ENCODE measurements around the gene NOL8. TPM values are rescaled to one million over a fixed set of nuclear protein-coding genes. Genes with fewer than 3 reads are reported as not detected.

NOL8 gene
- total RNA-seq, 1 donor from 2014 or later: 40.1 TPM

GRCh38 chr9:92341578-92341977 is 16.4 kb upstream of the NOL8 start:
- no peak for TF ChIP-seq CTCF (conservative IDR thresholded peaks at IDR 0.05)
- no peaks in the 10 kb centered on the region for H3K9me3 Mint-ChIP-seq
- no peak overlapping the region for H3K4me3 Mint-ChIP-seq
- DNase-seq (ENCODE audit: low read depth, low spot score): no peak
- H3K27me3 Mint-ChIP-seq (ENCODE audit: low read depth): no peaks in the 10 kb centered on the region
- H3K36me3 Mint-ChIP-seq (ENCODE audit: low read depth): peaks cover 7% of the 10 kb centered on the region
- no peak overlapping the region for H3K27ac Mint-ChIP-seq (ENCODE audit: unreplicated experiment)
- H3K4me1 Mint-ChIP-seq: no peaks in the 10 kb centered on the region

GRCh38 chr9:92333282-92333634 is 8.1 kb upstream of the NOL8 start:
- H3K9me3 Mint-ChIP-seq: no peaks in the 10 kb centered on the region
- no peak overlapping the region for H3K27ac Mint-ChIP-seq (ENCODE audit: unreplicated experiment)
- no peak for DNase-seq (ENCODE audit: low read depth, low spot score)
- TF ChIP-seq CTCF (conservative IDR thresholded peaks at IDR 0.05): no peak
- H3K4me1 Mint-ChIP-seq: no peaks in the 10 kb centered on the region
- H3K27me3 Mint-ChIP-seq (ENCODE audit: low read depth): no peaks in the 10 kb centered on the region
- H3K36me3 Mint-ChIP-seq (ENCODE audit: low read depth): no peaks in the 10 kb centered on the region
- H3K4me3 Mint-ChIP-seq: no peak overlapping the region

- Mint-ChIP-seq H3K27me3 (ENCODE audit: low read depth) (no peaks in the 10 kb centered on the region), H3K27ac (ENCODE audit: unreplicated experiment) (no peak overlapping the region), H3K4me3 (no peak overlapping the region), H3K4me1 (no peaks in the 10 kb centered on the region), H3K9me3 (no peaks in the 10 kb centered on the region), H3K36me3 (ENCODE audit: low read depth) (no peaks in the 10 kb centered on the region)
- TF ChIP-seq CTCF (conservative IDR thresholded peaks at IDR 0.05): no peak
- no peak for DNase-seq (ENCODE audit: low read depth, low spot score)
Observed at GRCh38 chr9:92332577-92333281, 7.6 kb upstream of the NOL8 start.

- peaks cover 30% of the 10 kb centered on the region for H3K4me1 Mint-ChIP-seq
- H3K27ac Mint-ChIP-seq (ENCODE audit: unreplicated experiment): no peak overlapping the region
- no peak for DNase-seq (ENCODE audit: low read depth, low spot score)
- no peaks in the 10 kb centered on the region for H3K36me3 Mint-ChIP-seq (ENCODE audit: low read depth)
- no peaks in the 10 kb centered on the region for H3K9me3 Mint-ChIP-seq
- TF ChIP-seq CTCF (conservative IDR thresholded peaks at IDR 0.05): peak; percentile 38
- no peaks in the 10 kb centered on the region for H3K27me3 Mint-ChIP-seq (ENCODE audit: low read depth)
- H3K4me3 Mint-ChIP-seq: peak overlapping the region; percentile 99
Observed at GRCh38 chr9:92328225-92328624, 3.1 kb upstream of the NOL8 start.

- H3K9me3 Mint-ChIP-seq: no peaks in the 10 kb centered on the region
- peak overlapping the region; percentile 99 for H3K4me3 Mint-ChIP-seq
- no peaks in the 10 kb centered on the region for H3K36me3 Mint-ChIP-seq (ENCODE audit: low read depth)
- H3K4me1 Mint-ChIP-seq: peaks cover 30% of the 10 kb centered on the region
- TF ChIP-seq CTCF (conservative IDR thresholded peaks at IDR 0.05): no peak
- no peaks in the 10 kb centered on the region for H3K27me3 Mint-ChIP-seq (ENCODE audit: low read depth)
- no peak for DNase-seq (ENCODE audit: low read depth, low spot score)
- no peak overlapping the region for H3K27ac Mint-ChIP-seq (ENCODE audit: unreplicated experiment)
Observed at GRCh38 chr9:92327283-92327850, 2.2 kb upstream of the NOL8 start.

Measured in neural crest cell (in vitro differentiated cells).